Stimulated activated CD8-positive, alpha-beta memory T cell treated with anti-CD3 and anti-CD28 coated beads, Interleukin-2, amount 100 ng/mL, for 1 hour (primary cell): Measurements from ENCODE around the gene RHEB.

Experiments used
- DNase-seq, 2 donors: peaks; one replicate each; pipeline ENCODE4 v3.0.0-alpha.2; 2020; ENCODE audit warnings: low read depth in 2 of 2

RHEB gene

DNA sequence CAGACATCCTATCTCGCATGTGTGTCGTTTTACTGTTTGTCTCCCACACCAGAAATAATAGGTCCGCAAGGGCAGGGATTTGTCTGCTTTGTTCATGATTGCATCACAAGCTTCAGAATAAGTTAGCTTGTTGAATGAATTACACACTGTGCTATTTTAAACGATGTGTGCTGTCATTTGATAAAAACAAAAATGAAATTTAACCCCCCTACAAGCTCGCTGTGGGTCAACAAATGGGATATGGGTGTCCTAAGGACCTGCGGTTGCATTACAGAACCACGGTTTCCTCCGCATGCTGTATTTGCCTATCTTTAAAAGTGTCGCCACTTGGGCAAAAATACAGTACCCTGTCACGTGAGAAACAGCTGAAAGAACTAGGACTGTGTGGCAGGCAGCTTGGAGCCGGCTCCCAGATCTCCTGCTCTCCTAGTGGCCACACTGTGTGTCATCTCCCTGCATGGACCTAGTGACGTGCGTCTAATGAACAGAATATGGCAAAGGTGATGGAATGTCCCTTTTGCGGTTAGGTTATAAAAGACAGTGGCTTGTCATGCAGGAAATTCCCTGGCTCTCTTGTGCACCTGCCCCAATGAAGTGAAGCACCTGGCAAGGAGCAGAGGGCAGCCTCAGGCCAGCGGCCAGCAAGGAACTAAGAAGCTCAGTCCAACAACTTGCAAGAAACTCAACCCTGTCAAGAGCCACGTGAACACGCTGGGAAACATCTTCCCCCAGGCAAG is 46.9 kb downstream of the RHEB start:
- no peak for DNase-seq

DNA sequence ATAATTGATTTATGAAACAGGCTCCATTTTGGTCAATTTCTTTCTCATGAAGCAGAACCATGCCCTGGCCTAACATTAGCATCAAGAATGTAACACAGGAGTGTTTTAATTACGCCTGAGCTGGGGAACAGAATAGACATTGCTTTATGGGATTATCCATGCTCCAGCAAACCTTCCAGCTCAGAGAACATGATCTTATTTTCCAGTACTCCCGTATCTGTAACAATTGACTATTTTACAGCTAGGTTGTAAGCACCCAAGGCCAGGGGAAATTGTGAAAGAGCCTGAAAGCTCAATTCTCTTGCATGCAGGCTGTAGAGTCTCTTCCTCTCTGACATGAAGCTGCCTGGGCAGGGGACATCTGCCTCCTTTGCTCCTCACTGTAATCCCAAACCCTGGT is 49.0 kb downstream of the RHEB start:
- no peak for DNase-seq

- no peak for DNase-seq
Observed at GRCh38 chr7:151469281-151469680, 50.4 kb downstream of the RHEB start.

DNA sequence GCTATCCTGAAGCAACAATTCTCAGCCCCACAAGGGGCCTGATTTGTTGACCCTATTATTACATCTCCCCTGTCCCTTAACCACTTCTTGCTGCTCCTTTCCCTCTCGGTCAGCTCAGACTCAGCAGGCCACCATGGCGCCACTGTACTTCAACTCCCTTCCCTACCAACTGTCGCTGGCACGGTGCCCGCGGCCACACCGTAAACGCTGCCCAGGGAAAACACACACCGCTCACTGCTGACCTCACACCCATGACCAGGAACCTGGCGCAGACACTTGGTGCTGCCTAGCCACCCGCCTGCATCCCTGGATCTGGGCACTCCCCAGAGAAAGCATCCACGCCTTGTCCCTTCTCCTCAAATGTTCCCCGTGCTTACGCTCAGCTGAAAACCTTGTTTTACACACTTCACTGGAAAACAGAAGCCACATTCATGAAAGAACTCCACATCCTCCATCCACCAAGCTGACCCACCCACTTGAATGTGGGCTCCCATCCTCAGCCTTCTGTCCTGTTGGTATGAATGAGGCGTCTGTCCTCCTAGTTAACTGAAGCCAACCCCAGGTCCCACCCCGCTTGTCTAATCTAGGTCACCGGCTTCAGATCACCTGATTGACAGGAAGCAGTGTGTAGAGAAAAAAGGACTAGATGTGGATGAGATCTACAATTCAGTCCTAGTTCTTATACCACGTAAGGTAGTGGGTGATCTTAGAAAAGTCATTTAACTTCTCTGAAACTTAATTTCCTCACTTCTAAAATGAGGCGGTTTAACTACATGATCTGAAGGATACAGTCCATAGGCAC is 51.3 kb downstream of the RHEB start:
- DNase-seq: no peak

DNA sequence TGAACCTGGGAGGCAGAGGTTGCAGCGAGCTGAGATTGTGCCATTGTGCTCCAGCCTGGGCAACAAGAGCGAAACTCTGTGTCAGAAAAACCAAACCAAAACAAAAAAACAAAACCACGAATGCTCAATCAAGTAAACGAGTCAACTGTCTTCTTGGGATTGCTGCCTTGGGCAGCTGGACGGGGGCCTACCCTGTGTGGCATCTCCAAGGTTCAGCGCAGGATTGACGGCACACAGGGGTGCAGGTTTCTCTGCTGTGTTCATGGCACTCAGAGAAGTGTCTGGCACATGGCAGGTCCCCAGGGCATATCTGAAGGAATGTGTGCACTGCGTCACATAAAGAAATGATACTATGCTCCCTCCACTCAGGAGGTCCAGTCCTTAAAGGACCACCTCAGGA is 54.5 kb downstream of the RHEB start:
- no peak for DNase-seq

- DNase-seq: no peak
Observed at GRCh38 chr7:151462306-151462779, 57.4 kb downstream of the RHEB start.

DNA sequence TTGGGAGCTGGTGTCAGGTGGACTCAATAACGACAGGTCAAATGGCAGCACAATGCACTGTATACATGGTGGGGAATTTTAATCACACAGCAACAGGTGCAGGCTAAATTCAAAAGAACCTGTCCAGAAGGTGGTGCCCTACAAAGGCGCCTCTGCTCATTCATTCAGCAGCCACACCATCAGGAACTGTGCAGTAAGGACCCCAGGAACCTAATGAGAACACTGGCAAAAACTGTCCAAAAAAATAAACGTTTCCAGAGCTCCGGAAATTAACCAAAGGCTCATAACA is 57.8 kb downstream of the RHEB start:
- DNase-seq: no peak

GRCh38 chr7:151461096-151461941 is 58.4 kb downstream of the RHEB start:
- no peak for DNase-seq

DNA sequence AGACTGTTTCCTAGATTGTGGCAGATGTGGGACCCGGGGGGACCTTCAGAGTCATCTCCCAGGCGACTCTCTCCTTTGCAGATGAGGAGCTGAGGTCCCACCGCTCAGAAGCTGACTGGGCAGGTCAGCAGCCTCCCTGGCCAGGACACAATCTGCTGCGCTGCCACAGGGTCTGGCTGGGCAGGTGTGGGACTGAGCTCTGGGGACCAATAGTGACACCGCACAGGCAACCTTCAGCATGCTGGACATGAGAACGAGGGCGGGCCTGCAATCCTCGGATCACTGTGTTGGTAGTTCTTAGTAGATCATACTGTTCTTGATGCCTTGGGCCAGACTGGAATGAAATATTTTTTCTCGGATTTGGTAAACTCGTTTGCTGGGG is 59.2 kb downstream of the RHEB start:
- DNase-seq: no peak

GRCh38 chr7:151459726-151460473 is 59.8 kb downstream of the RHEB start:
- DNase-seq: no peak

DNA sequence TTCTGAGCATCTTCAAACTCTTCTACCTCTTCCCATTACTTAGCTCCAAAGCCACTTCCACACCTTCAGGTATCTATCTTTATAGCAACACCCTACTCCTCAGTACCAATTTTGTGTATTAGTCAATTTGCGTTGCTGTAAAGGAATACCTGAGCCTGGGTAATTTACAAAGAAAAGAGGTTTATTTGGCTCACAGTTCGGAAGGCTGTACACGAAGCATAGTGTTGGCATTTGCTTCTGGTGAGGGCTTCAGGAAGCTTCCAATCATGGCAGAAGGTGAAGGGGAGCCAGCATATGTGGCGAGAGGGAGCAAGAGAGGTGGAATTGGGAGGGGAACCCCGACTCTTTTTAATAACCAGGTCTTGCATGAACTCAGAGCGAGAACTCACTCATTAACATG is 62.2 kb downstream of the RHEB start:
- DNase-seq: no peak

DNA sequence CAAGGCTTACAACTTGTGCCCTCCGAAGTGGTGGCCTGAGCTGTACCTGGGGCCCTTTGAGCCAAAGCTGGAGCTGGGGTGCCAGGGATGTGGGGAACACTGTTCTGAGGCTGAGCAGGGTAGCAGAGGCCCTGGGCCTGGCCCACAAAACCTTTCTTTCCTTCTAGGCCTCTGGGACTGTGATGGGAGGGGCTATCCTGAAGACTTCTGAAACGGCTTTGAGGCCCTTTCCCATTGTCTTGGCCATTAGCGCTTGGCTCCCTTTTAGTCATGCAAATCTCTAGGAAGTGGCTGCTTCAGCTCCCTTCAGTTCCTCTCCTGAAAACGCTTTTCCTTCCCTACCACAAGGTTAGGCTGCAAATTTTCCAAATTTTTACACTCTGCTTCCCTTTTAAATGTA is 62.9 kb downstream of the RHEB start:
- no peak for DNase-seq

DNA sequence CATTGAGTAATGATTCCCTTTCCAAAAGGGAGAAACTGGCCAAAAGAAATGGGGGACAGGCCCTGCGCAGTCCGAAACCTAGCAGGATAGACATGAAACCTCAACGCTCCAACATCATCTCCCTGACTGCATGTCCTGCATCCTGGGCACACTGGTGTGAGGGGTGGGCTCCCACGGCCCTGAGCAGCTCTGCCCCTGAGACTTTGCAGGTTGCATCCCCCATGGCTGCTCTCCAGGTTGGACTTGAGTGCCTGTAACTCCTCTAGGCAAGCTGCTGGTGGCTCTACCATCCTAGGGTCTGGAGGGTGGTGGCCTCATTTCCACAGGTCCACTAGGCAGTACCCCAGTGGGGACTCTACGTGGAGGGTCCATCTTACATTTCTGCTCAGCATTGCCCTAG is 63.4 kb downstream of the RHEB start:
- no peak for DNase-seq

GRCh38 chr7:151455690-151456089 is 64.0 kb downstream of the RHEB start:
- no peak for DNase-seq

DNA sequence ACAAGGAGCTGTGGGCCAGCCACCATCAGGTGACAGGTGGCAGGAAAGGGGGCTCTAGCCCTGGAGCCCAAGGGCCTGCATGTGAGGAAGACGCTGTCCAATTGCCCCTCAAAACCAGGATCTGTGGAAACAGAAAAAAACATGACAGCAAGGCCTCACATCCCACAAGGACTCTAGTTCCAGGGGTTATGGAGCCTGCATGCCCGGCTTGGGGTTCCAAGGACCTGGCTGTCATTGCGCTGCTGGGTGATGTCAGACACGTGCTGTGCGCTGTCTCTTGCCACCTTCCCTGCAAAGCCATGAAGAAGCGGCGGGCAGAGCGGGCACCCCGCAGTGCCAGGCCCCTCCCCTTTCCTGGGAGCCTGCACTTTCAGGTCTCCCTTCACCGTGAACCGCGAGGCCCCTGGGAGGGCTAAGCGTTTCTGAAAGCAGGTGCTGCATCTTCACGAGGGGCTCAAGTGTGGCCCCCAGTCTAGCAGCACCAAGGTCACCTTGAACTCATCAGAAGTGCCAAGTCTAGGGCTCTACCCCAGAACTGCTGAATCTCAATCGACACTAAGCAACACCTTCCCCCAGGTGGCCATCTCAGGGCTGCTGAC is 64.7 kb downstream of the RHEB start:
- DNase-seq: no peak

GRCh38 chr7:151454305-151454704 is 65.4 kb downstream of the RHEB start:
- no peak for DNase-seq

DNA sequence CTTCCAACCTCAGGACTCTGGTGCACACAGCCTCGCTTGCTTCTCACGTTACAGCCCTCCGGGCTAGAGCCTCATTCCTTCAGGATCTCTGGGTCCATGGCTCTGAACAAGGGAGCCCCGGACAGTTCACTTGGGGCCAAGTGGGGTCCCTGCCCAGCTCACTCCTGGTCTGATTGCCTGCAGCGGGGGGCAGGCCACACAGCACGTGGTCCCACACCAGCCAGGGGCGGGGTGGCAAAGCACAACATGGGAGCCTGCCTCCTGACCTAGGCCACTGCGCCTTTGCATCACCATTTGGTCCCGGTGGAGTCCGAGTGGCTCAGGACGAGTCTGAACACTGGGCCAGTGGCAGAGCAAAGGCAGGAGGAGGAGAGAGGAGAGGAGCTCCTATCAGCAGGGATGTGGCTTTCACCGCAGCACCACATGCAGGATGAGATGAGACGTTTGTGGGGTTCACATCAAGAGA is 66.3 kb downstream of the RHEB start:
- DNase-seq: no peak

DNA sequence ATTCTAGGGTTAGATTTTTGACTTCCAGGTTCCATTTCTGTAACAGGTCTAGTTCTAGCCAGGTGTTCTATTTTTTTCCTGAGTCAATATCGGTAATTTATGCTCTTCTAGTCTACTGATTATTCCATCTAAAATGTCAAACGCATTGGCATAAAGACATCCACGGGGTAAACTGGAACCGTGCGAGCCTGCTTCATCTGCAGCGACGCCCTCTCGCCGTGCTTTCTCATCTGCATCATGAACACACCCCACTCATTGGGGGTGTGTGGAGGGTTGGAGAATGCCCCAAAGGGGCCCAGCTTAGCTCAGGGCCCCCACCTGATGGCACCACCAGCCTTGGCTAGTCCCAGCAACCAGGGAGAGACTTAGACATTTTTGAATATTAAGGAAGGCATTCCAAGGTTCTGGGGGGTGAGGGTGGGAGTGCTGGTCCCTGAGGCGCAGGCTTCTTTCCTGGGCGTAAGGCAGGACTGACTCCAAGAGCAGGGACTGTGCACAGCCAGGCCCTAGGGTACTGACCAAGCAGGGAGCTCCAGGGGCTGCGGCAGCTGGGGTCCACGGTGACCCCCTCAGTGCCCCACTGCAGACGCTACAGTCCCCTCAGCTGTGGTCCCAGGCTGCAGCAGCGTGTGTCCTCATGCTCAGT is 66.9 kb downstream of the RHEB start:
- no peak for DNase-seq

DNA sequence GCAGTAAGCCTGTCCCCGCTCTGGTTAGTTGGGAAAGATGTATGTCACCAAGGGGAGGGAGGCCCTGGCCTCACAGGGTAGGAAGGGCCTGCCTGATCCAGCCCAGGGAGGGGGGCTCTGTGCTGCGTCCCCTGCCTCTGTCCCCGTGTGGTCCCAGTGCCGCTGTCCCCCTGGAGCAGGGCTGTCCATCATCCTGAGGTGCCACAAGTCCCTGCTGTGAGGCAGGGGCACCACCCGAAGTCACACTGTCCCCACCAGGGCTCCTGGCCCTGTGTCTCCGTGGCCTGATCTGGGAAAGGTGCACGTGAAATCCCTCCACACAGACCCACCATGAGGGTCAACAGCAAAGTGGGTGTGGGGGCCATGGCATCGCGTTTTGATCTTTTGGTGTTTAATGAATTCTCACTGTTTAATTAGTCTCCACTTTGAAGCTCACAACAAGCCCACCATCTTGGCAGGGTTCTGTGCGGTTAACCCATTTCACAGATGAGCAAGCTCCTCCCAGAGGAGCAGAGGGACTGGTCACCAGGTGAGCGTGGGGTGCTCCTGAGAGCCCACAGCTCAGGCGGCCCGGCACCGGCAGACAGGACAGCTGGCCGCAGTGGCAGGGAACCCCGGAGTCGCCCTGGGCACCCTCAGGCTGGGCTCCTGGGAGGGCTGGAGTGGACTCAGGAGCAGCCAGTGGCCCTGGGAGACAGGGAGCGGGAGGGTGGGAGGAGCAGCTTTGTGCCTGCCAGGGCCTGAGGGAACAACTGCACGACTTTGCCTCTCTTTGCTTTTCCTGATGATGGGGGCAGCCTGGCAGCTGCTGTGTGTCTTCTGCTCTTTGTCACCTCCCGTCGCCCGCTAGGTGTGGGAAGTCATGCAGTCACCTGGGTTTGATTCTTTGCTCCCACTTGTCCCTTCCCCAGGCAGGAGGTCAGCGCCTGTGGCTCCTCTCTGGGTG is 67.8 kb downstream of the RHEB start:
- no peak for DNase-seq

- DNase-seq: no peak
Observed at GRCh38 chr7:151451156-151451555, 68.5 kb downstream of the RHEB start.
